ENCODE measurements around the gene NADK2. TPM values are rescaled to one million over a fixed set of nuclear protein-coding genes. Genes with fewer than 3 reads are reported as not detected.
"Not testable (repeated sequence)": the region's sequence is repeated elsewhere in the genome, so short reads cannot be mapped to it uniquely, and the experiment has no call there.

The NADK2 gene, protein sequence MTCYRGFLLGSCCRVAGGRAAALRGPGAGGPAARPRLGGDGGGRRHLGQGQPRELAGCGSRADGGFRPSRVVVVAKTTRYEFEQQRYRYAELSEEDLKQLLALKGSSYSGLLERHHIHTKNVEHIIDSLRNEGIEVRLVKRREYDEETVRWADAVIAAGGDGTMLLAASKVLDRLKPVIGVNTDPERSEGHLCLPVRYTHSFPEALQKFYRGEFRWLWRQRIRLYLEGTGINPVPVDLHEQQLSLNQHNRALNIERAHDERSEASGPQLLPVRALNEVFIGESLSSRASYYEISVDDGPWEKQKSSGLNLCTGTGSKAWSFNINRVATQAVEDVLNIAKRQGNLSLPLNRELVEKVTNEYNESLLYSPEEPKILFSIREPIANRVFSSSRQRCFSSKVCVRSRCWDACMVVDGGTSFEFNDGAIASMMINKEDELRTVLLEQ
- total RNA-seq: 10 to 100 TPM; 16.6 to 18.0 TPM

DNA sequence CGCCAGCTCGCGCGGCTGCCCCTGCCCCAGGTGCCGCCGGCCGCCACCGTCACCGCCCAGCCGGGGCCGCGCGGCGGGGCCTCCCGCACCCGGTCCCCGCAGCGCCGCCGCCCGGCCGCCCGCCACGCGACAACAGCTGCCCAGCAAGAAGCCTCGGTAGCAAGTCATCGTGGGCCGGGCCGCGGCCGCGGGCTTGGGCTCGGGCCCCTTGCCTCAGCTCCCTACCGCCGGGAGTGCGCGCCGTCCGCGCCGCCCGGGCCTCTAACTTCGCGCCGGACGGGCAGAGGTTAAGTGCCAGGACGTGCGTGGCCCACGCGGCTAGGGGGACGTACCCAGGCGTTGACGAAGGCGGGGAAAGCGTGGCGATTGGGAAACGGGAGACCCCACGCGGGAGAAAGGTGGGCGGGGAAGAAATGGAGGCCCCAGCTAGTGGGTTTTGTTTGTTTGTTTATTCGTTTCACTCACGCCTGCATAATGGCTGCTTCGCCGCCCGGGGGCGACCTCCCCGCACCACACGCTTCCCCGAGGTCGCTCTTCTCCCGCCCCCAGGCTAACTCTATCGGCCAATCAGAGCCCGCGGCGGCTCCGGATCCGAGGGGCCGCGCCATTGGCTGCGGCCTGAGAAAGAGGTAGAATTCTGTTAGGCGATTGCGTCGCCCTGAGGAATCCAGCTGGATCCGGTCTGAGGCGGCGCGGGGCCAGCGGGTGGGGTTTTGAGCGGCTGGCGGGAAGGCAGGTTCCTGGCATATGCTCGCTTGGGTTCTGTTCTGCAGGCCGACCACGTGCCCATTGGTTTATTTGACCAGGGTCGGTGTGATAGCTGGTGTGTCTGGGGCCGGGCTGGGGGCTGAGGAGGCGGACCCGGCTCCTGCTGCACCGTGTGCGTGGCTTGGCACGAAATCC, at the start of gene NADK2:
NADK2 (minus strand) TSS at position 295 of the 903 bp plus-strand sequence; CDS start at position 168, 127 bp downstream.
- Mint-ChIP-seq H3K27me3 (no peaks in the 10 kb centered on the region), H3K9me3 (no peaks in the 10 kb centered on the region), H3K27ac (peak within 1 kb of the TSS; percentile 86), H3K4me1 (ENCODE audit: low read depth) (peaks cover 44% of the 10 kb centered on the region), H3K4me3 (peak within 1 kb of the TSS; percentile 80), H3K36me3 (no peaks in the 10 kb centered on the region)
- ChIA-PET POLR2A (interaction anchor here (0.9 to 3.6 kb wide), 4 partner anchors 12 to 1312 kb away, joined by 3 to 34 read pairs (median 3); partner anchors contain the start of genes DNAJC21, LMBRD2 and SKP2), CTCF (interaction anchor here (0.7 to 2.3 kb wide), 18 partner anchors 10 to 636 kb away, joined by 3 to 16 read pairs (median 4); partner anchors contain the start of genes LMBRD2 and SKP2)
- intact Hi-C loops (cut with micrococcal nuclease): loop anchor here (1.0 to 10.0 kb wide), 7 partner anchors 91 to 1133 kb away; partner anchors contain the start of genes LMBRD2, NIPBL, NUP155 and SLC1A3
- DNase-seq: peak; percentile 96

DNA sequence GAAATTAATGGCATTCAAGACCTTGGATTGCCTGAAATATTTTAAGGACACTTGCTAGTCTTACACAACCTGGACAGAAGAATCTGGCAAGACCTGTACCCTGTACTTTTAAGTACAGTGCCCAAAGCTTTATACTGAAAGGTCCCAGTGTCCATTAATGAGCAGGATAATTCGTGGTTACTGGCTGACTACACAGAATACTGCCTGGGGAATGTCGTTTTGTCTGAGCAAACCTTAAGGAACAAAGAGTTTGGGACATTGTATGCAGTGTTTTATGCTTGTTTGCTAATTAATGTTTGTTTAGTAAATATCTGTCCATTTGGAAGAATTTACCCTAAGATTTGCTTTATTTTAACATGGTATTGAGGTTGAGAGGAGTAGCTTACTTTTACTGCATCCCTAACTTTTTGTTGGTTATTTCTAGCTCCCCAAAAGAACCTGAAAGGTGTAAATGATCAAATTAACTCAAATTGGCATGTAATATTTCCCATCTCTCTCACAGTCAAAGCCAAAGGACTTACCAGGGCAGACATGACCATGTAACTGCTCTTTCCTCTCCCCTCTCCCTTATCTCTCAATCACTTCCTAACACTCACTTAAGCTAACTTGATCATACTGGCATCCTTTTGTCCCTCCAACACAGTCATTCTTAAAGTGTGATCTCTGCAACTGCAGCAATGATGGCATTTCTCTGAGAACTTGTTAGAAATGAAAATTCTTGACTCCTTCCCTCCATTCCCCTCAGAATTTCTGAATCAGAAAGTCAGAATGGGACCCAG, 44.3 kb upstream of the NADK2 start:
- Mint-ChIP-seq H3K4me3 (no peak overlapping the region), H3K27me3 (peaks cover 2% of the 10 kb centered on the region), H3K27ac (no peak overlapping the region), H3K4me1 (ENCODE audit: low read depth) (no peaks in the 10 kb centered on the region), H3K36me3 (no peaks in the 10 kb centered on the region), H3K9me3 (no peaks in the 10 kb centered on the region)
- intact Hi-C loops (cut with micrococcal nuclease): no loop called here
- ChIA-PET CTCF (no interaction called here), POLR2A (no interaction called here)
- no peak for DNase-seq

- H3K4me3 Mint-ChIP-seq, POLR2A ChIA-PET: not testable (repeated sequence)
These were observed 42.0 kb upstream of the NADK2 start for GRCh38 chr5:36283775-36284174.

DNA sequence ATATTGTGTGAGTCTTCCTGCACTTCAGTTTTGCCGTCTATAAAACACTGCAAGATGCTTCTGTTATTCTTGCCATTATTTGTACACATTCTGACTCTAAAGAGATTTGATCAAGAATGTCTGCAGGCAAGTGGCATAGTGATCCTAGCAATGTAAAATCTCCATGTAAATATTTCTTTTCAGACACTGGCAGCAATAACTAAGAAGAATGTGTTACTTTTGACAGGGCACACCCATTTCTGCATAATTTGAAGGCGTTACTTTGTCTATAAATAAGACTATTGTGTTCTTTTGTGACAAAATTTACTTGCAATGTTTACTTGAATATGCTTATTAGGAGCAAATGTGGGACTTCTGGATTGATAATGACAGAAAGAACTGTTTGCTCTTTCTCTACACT, 39.9 kb upstream of the NADK2 start:
- Mint-ChIP-seq H3K9me3 (no peaks in the 10 kb centered on the region), H3K27me3 (peaks cover 3% of the 10 kb centered on the region), H3K27ac (no peak overlapping the region), H3K4me1 (ENCODE audit: low read depth) (peaks cover 3% of the 10 kb centered on the region), H3K36me3 (no peaks in the 10 kb centered on the region), H3K4me3 (no peak overlapping the region)
- intact Hi-C loops (cut with micrococcal nuclease): no loop called here
- DNase-seq: no peak
- POLR2A ChIA-PET: no interaction called here
- CTCF ChIA-PET: interaction anchor here (1.1 kb wide), 1 partner anchor 16 kb away, joined by 4 read pairs; no protein-coding TSS in a partner anchor

More at GRCh38 chr5:36283775-36284174, 42.0 kb upstream of the NADK2 start:
- CTCF ChIA-PET; H3K27ac Mint-ChIP-seq; H3K4me1 Mint-ChIP-seq (ENCODE audit: low read depth); H3K9me3 Mint-ChIP-seq; H3K36me3 Mint-ChIP-seq; H3K27me3 Mint-ChIP-seq; DNase-seq; intact Hi-C loops (cut with micrococcal nuclease): not testable (repeated sequence)

DNA sequence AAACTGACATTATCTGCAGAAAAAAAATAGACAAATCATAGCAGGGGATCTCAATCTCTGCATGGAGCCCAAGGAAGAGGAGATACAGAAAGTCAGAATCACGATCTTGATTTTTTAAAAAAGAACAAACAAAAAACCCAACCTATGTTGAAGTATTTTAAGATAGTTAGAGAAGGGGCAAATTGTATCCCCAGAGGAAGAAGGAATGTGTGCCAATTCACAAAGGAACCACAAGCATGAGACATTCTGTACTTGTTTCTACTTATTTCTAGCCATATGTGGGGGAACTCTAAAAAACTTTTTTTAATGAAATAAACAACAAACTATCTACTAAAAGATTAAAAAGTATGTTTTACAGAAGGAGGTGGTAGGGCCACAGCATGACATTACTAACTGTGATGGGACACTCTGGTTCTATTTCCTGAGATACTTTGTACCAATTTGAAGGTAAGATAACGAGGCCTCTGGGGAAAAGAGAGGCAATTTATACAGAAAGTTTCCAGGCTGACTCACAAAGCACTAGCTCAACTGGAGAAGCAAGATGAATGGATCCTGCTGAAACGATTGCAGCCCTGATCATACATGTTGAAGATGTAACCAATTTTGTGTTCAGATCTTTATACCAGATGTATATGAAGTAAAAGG, 37.5 kb upstream of the NADK2 start:
- H3K27ac Mint-ChIP-seq: no peak overlapping the region
- H3K9me3 Mint-ChIP-seq: no peaks in the 10 kb centered on the region
- peaks cover 5% of the 10 kb centered on the region for H3K27me3 Mint-ChIP-seq
- ChIA-PET POLR2A (no interaction called here), CTCF (interaction anchor here (0.6 to 4.2 kb wide), 2 partner anchors 14 to 416 kb away, joined by 3 to 15 read pairs; no protein-coding TSS in a partner anchor)
- H3K4me3 Mint-ChIP-seq: no peak overlapping the region
- H3K4me1 Mint-ChIP-seq (ENCODE audit: low read depth): peaks cover 3% of the 10 kb centered on the region
- intact Hi-C loops (cut with micrococcal nuclease): no loop called here
- DNase-seq: no peak
- H3K36me3 Mint-ChIP-seq: no peaks in the 10 kb centered on the region

GRCh38 chr5:36277521-36278176, 35.9 kb upstream of the NADK2 start:
- POLR2A ChIA-PET: no interaction called here
- H3K27me3 Mint-ChIP-seq: peaks cover 6% of the 10 kb centered on the region
- no peak overlapping the region for H3K27ac Mint-ChIP-seq
- no peak for DNase-seq
- H3K4me1 Mint-ChIP-seq (ENCODE audit: low read depth): peaks cover 3% of the 10 kb centered on the region
- H3K36me3 Mint-ChIP-seq: no peaks in the 10 kb centered on the region
- intact Hi-C loops (cut with micrococcal nuclease): no loop called here
- H3K9me3 Mint-ChIP-seq: no peaks in the 10 kb centered on the region
- H3K4me3 Mint-ChIP-seq: no peak overlapping the region
- CTCF ChIA-PET: interaction anchor here (4.2 kb wide), 1 partner anchor 12 kb away, joined by 15 read pairs; no protein-coding TSS in a partner anchor

DNA sequence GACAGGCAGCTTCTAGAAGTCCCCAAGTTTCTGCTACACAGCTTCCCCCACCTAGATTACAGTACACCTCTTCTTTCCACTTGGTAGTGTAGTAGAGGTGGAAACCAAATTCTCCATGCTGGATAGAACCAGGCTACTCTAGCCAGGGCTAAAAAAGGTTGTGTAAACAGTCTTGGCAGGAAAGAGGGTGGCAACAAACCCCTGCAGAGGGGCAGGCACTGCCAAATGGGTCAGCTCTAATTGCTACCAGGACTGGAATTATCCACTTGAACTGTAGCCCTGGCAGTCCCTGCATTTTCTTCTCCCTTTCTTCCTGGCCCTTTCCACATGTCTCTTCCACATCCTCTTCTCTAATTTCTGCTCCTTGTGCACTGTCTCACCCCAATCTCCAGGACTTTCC, 35.1 kb upstream of the NADK2 start:
- CTCF ChIA-PET: interaction anchor here (4.2 kb wide), 1 partner anchor 11 kb away, joined by 15 read pairs; no protein-coding TSS in a partner anchor

DNA sequence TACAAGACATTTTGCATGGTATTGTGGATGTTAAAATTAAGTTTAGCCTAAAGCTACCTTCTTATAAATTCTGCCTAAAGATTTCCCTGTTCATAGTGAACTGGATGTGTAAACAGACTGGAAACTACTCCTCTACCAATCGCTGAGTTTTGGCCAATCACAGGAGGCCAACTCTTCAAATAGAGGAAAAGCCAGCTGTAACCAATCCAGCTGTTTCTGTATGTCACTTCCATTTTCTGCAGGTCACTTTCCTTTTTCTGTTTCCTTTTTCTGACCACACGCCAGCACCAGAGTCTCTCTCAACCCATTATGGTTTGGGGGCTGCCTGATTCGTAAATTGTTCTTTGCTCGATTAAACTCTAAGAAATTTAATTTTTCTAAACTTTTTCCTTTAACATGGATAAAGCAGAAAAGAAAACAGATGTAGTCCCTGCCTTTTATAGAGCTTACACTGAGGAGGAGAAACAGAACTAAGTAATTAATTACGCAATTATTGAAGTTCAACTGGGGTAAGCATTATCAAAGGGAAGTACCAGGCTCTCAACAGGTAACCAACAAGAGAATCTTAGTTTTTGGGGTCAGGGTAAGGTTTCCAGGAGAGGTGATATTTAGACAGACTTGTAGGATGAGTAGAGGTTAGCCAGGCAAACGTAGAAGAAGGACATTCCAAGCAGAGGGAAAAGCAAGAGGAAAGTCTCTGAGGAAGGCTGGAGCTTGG, 32.2 kb upstream of the NADK2 start:
- intact Hi-C loops (cut with micrococcal nuclease): no loop called here
- POLR2A ChIA-PET: no interaction called here
- Mint-ChIP-seq H3K27ac (no peak overlapping the region), H3K4me3 (no peak overlapping the region), H3K9me3 (no peaks in the 10 kb centered on the region), H3K27me3 (peaks cover 9% of the 10 kb centered on the region), H3K4me1 (ENCODE audit: low read depth) (no peaks in the 10 kb centered on the region), H3K36me3 (no peaks in the 10 kb centered on the region)
- no peak for DNase-seq
- CTCF ChIA-PET: interaction anchor here (1.2 to 1.4 kb wide), 2 partner anchors 9 to 233 kb away, joined by 4 to 6 read pairs; no protein-coding TSS in a partner anchor

More for the DNA sequence above, 35.1 kb upstream of the NADK2 start:
- peaks cover 6% of the 10 kb centered on the region for H3K27me3 Mint-ChIP-seq
- POLR2A ChIA-PET: no interaction called here
- DNase-seq: no peak
- H3K4me3 Mint-ChIP-seq: no peak overlapping the region
- intact Hi-C loops (cut with micrococcal nuclease): no loop called here
- no peaks in the 10 kb centered on the region for H3K9me3 Mint-ChIP-seq
- H3K36me3 Mint-ChIP-seq: no peaks in the 10 kb centered on the region
- no peak overlapping the region for H3K27ac Mint-ChIP-seq
- H3K4me1 Mint-ChIP-seq (ENCODE audit: low read depth): peaks cover 3% of the 10 kb centered on the region

GRCh38 chr5:36272136-36272690, 30.5 kb upstream of the NADK2 start:
- DNase-seq: no peak
- H3K4me1 Mint-ChIP-seq (ENCODE audit: low read depth): no peaks in the 10 kb centered on the region
- intact Hi-C loops (cut with micrococcal nuclease): no loop called here
- H3K9me3 Mint-ChIP-seq: no peaks in the 10 kb centered on the region
- peaks cover 9% of the 10 kb centered on the region for H3K27me3 Mint-ChIP-seq
- ChIA-PET POLR2A (no interaction called here), CTCF (interaction anchor here (0.9 to 1.2 kb wide), 2 partner anchors 30 to 234 kb away, joined by 3 to 4 read pairs; no protein-coding TSS in a partner anchor)
- no peak overlapping the region for H3K27ac Mint-ChIP-seq
- H3K4me3 Mint-ChIP-seq: no peak overlapping the region
- no peaks in the 10 kb centered on the region for H3K36me3 Mint-ChIP-seq

Data from activated CD4-positive, alpha-beta memory T cell treated with anti-CD3 and anti-CD28 coated beads for 36 hours (primary cell).